Large intestine (tissue), 3 donors: Measurements from ENCODE around the gene CLK1. TPM values are rescaled to one million over a fixed set of nuclear protein-coding genes. Genes with fewer than 3 reads are reported as not detected.
A peak's percentile ranks its signal among the peaks of the same experiment; 100 is the strongest.
"Not testable (repeated sequence)": the region's sequence is repeated elsewhere in the genome, so short reads cannot be mapped to it uniquely, and the experiment has no call there.

Experiments used
- DNase-seq, 2 donors: peaks; one replicate each; pipeline versions ENCODE4 v3.0.0 to v3.0.0-alpha.2; 2013
- H3K27ac ChIP-seq: one replicate; pipeline ENCODE4 v1.5.1; 2013; ENCODE audit warnings: low read length
- H3K27me3 ChIP-seq: 2 replicates; pipeline ENCODE4 v1.6.1; 2013; ENCODE audit warnings: low read length; ENCODE audit not compliant: control insufficient read depth, insufficient read depth
- H3K36me3 ChIP-seq: 2 replicates; pipeline ENCODE4 v1.6.1; 2013; ENCODE audit warnings: low read length; ENCODE audit not compliant: control insufficient read depth, insufficient read depth
- H3K4me1 ChIP-seq: one replicate; pipeline ENCODE4 v1.6.1; 2013; ENCODE audit warnings: low read length; ENCODE audit not compliant: control insufficient read depth, insufficient read depth
- H3K4me3 ChIP-seq: one replicate; pipeline ENCODE4 v1.5.1; 2013; ENCODE audit warnings: low read length
- H3K9me3 ChIP-seq: one replicate; pipeline ENCODE4 v1.6.1; 2013; ENCODE audit warnings: mild to moderate bottlenecking, low read depth, low read length, moderate library complexity; ENCODE audit not compliant: control insufficient read depth
- whole genome bisulfite sequencing: methylation state at CpG from one replicate; pipeline ENCODE4 v1.1.5; 2013; ENCODE audit warnings: low lambda C conversion rate; ENCODE audit not compliant: insufficient coverage; 5-methylcytosine and 5-hydroxymethylcytosine counted together
- polyA plus RNA-seq: library from polyadenylated mRNA; unstranded; fragments of 120-200 nt; gene quantifications from one replicate; pipeline ENCODE4 v1.2.1, GENCODE V29; 2013

The CLK1 gene
- polyA plus RNA-seq, 1 donor, result 227 TPM

DNA sequence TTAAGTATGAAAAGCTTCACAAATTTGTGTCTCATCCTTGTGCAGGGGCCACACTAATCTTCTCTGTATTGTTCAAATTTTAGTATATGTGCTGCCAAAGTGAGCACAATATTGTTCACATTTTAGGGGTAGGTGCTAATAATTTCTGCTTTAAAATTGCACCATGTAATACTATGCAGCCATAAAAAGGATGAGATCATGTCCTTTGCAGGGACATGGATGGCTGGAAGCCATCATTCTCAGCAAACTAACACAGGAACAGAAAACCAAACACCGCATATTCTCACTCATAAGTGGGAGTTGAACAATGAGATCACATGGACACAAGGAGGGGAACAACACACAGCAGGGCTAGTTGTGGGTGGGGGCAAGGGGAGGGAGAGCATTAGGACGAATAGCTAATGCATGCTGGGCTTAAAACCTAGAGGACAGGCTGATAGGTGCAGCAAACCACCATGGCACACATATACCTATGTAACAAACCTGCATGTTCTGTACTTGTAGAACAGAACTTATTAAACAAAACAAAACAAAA is 17.3 kb upstream of the CLK1 start:
- not testable (repeated sequence) for H3K27ac ChIP-seq, H3K27me3 ChIP-seq, H3K9me3 ChIP-seq, H3K4me3 ChIP-seq, H3K4me1 ChIP-seq, DNase-seq
- 100% methylated on average over 1 of the region's 2 CpGs for WGBS
- peaks cover 61% of the 10 kb centered on the region for H3K36me3 ChIP-seq

GRCh38 chr2:200878289-200878880 is 13.9 kb upstream of the CLK1 start:
- H3K9me3 ChIP-seq, result no peaks in the 10 kb centered on the region
- no peaks in the 10 kb centered on the region for H3K27me3 ChIP-seq
- WGBS, result 86% methylated on average over 1 of the region's 2 CpGs
- peaks cover 62% of the 10 kb centered on the region for H3K36me3 ChIP-seq
- H3K4me1 ChIP-seq, result no peaks in the 10 kb centered on the region
- H3K27ac ChIP-seq, result no peak overlapping the region
- DNase-seq, result no peak
- H3K4me3 ChIP-seq, result no peak overlapping the region

GRCh38 chr2:200877443-200877842 is 13.0 kb upstream of the CLK1 start:
- no peaks in the 10 kb centered on the region for H3K4me1 ChIP-seq
- peaks cover 59% of the 10 kb centered on the region for H3K36me3 ChIP-seq
- H3K4me3 ChIP-seq, result no peak overlapping the region
- no peak for DNase-seq
- H3K27me3 ChIP-seq, result no peaks in the 10 kb centered on the region
- no peaks in the 10 kb centered on the region for H3K9me3 ChIP-seq
- no peak overlapping the region for H3K27ac ChIP-seq

DNA sequence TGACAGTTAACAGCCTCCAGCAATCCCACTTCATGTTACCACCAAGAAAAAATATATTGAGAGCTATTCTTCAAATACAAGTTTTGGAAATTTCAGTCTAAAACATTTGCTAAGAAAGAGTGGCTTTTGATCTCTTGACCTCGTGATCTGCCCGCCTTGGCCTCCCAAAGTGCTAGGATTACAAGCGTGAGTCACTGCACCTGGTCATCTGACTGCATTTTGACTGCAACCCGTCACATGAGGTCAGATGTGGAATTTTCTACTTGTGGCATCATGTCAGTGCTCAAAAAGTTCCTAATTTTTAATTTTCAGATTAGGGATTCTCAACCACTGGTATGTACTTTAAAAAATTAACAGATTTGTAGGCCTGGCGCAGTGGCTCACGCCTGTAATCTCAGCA is 9.1 kb upstream of the CLK1 start:
- WGBS, result no CpG with 5 or more reads among the region's 6 CpGs
- H3K4me1 ChIP-seq, result no peaks in the 10 kb centered on the region
- no peaks in the 10 kb centered on the region for H3K27me3 ChIP-seq
- H3K4me3 ChIP-seq, result no peak overlapping the region
- DNase-seq, result no peak
- no peak overlapping the region for H3K27ac ChIP-seq
- no peaks in the 10 kb centered on the region for H3K9me3 ChIP-seq
- H3K36me3 ChIP-seq, result peaks cover 40% of the 10 kb centered on the region

DNA sequence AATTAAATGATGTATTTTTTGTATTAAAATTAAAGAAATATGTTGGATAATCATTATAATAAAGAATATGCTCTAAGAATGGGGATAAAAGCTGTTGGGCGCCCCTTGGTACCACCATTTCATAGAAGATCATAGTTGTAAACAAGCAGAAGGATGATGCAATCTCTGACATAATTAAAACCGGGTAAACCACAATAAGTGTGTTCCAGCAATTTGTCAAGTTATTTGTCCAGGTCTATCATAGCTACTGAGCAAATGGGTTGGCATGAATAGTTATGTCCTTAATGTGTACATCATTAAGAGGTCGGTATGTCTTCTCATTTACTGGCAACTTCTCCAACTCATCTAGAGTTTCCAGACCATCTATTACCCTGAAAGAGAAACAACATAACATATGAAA is 6.7 kb upstream of the CLK1 start:
- H3K9me3 ChIP-seq, result no peaks in the 10 kb centered on the region
- H3K27me3 ChIP-seq, result no peaks in the 10 kb centered on the region
- H3K4me3 ChIP-seq, result no peak overlapping the region
- no peak for DNase-seq
- H3K36me3 ChIP-seq, result peaks cover 29% of the 10 kb centered on the region
- 86% methylated on average over 1 of the region's 3 CpGs for WGBS
- no peaks in the 10 kb centered on the region for H3K4me1 ChIP-seq
- H3K27ac ChIP-seq, result no peak overlapping the region

DNA sequence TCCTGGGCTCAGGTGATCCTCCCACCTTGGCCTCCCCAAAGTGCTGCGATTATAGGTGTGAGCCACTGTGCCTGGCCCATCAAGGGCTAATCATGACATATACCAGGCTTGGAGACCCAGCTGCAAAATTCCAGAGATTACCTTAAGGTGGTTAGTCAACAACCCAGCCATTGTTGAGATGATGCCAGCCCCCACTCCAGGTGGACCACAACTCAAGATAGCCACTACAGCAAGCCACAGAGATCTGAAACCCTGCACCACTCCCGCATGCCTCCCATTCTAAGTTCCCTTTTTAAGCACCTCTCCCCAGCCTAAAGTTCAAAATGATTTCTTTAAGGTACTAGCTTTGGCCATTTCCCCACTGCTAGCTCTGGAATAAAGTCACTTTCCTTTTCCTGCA is 4.6 kb upstream of the CLK1 start:
- Histone ChIP-seq H3K27me3 (no peaks in the 10 kb centered on the region), H3K36me3 (peaks cover 17% of the 10 kb centered on the region), H3K4me3 (no peak overlapping the region), H3K9me3 (no peaks in the 10 kb centered on the region), H3K4me1 (peaks cover 4% of the 10 kb centered on the region), H3K27ac (no peak overlapping the region)
- no peak for DNase-seq
- no CpG with 5 or more reads among the region's 2 CpGs for WGBS

- peaks cover 7% of the 10 kb centered on the region for H3K4me1 ChIP-seq
- H3K27ac ChIP-seq, result peak overlapping the region; percentile 100
- H3K36me3 ChIP-seq, result peaks cover 12% of the 10 kb centered on the region
- 0% methylated on average over 5 of the region's 19 CpGs for WGBS
- H3K9me3 ChIP-seq, result no peaks in the 10 kb centered on the region
- no peak for DNase-seq
- peak overlapping the region; percentile 97 for H3K4me3 ChIP-seq
- H3K27me3 ChIP-seq, result no peaks in the 10 kb centered on the region
Observed at GRCh38 chr2:200863782-200864175, 679 bp downstream of the CLK1 start.

GRCh38 chr2:200862532-200863000 is 1.9 kb downstream of the CLK1 start:
- Histone ChIP-seq H3K9me3 (no peaks in the 10 kb centered on the region), H3K4me1 (peaks cover 7% of the 10 kb centered on the region), H3K27me3 (no peaks in the 10 kb centered on the region), H3K27ac (peak overlapping the region; percentile 100), H3K36me3 (peaks cover 23% of the 10 kb centered on the region), H3K4me3 (peak overlapping the region; percentile 97)
- WGBS, result 0% methylated on average over 1 of the region's 13 CpGs
- DNase-seq, result peak; percentile 48 to 78

DNA sequence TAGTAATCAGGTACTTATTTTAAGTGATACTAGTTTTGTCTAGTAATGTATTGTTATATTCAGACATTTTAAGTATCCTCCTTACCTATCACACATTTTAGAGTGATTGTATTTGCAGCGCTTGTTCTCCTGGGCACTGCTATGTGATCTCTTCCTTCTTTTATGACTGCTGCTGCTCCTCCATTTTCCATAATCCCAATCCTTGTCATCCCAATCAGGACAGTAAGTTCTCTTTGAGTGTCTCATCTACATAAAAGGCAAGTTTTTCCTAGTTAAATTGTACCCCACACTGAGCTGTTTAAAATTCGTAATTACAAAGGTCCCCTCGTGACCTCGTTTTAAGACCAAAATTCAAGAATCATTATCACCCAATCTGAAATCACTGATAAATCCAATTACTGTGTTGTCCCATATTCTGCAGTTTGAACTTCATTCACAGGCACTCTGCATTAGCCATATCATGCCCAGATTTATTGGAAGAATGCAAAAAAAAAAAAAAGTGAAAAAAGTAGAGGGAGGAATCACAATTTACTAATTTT is 2.8 kb downstream of the CLK1 start:
- 27% methylated on average over 3 of the region's 4 CpGs for WGBS

GRCh38 chr2:200860092-200860795 is 4.2 kb downstream of the CLK1 start:
- peaks cover 46% of the 10 kb centered on the region for H3K36me3 ChIP-seq
- no peak overlapping the region for H3K4me3 ChIP-seq
- DNase-seq, result peak in 1 of 2 donors; percentile 14
- H3K27ac ChIP-seq, result no peak overlapping the region
- peaks cover 7% of the 10 kb centered on the region for H3K4me1 ChIP-seq
- H3K27me3 ChIP-seq, result no peaks in the 10 kb centered on the region
- 65% methylated on average over 7 of the region's 12 CpGs for WGBS
- H3K9me3 ChIP-seq, result no peaks in the 10 kb centered on the region

More for the DNA sequence above, 2.8 kb downstream of the CLK1 start:
- Histone ChIP-seq H3K27ac (peak overlapping the region; percentile 22), H3K4me1 (peaks cover 7% of the 10 kb centered on the region), H3K36me3 (peaks cover 32% of the 10 kb centered on the region), H3K9me3 (no peaks in the 10 kb centered on the region), H3K4me3 (peak overlapping the region; percentile 97), H3K27me3 (no peaks in the 10 kb centered on the region)
- peak in 1 of 2 donors; percentile 15 for DNase-seq
